K562 (cell line): ENCODE data around the gene HSPA2. TPM values are rescaled to one million over a fixed set of nuclear protein-coding genes. Genes with fewer than 3 reads are reported as not detected.

ENCODE experiments used
- ATAC-seq: fragments of 200-7000 bp; cut with Tn5 transposase; 3 replicates; pipeline ENCODE4 v1.9.1; 2020; ENCODE audit warnings: moderate library complexity
- BruUV-seq: library from RNA; stranded (reverse); fragments of 400-500 nt; replicated peaks from 2 replicates; lab custom pipeline; 2021; lab: Mats Ljungman, UMichigan
- CTCF ChIA-PET: fragments of 300-600 bp; formaldehyde crosslinking; extraction: SDS; loops from one replicate; lab custom pipeline; 2021; ENCODE audit warnings: low intra/inter-chr PET ratio; lab: Yijun Ruan, JAX
- POLR2A ChIA-PET: fragments of 300-600, 350-650 bp; sonication (Branson Sonifier 250); formaldehyde crosslinking; extraction: SDS; loops from one replicate; lab custom pipeline; 2021; ENCODE audit warnings: antibody characterized with exemption, inconsistent platforms; lab: Yijun Ruan, JAX
- DNase-seq, 4 experiments: peaks; one replicate each; pipeline versions ENCODE4 v3.0.0 to v3.0.0-alpha.2; 2011 to 2018; ENCODE audit warnings: low spot score in 3 of 4, mixed read lengths in 3 of 4; ENCODE audit errors: extremely low read depth in 1 of 4
- FAIRE-seq: peaks from 2 replicates; lab custom pipeline; 2011; peaks lifted over from hg19 to GRCh38; lab: Jason Lieb, UNC
- H2AFZ ChIP-seq: 2 replicates; pipeline ENCODE4 v1.6.0; 2011; ENCODE audit warnings: low read depth, low read length, control low read depth, inconsistent platforms
- H3K27ac ChIP-seq: fragments of 200-600 bp; 3 replicates; pipeline ENCODE4 v1.8.0; 2011; ENCODE audit warnings: low read depth, mild to moderate bottlenecking, control low read depth, inconsistent platforms, low read length, moderate library complexity, mixed read lengths; ENCODE audit errors: extremely low read depth
- H3K27me3 ChIP-seq, 2 experiments: fragments of 300-600 bp in 1 of 2; 2 replicates in 1 of 2; 3 replicates in 1 of 2; pipeline versions ENCODE4 v1.6.0 to v1.8.0; 2011; ENCODE audit warnings: inconsistent platforms in 2 of 2, low read length in 2 of 2, mild to moderate bottlenecking in 1 of 2, mixed read lengths in 1 of 2, moderate library complexity in 1 of 2; ENCODE audit not compliant: control insufficient read depth in 2 of 2, insufficient read depth in 2 of 2
- H3K36me3 ChIP-seq: fragments of 300-600 bp; 3 replicates; pipeline ENCODE4 v1.8.0; 2011; ENCODE audit warnings: mild to moderate bottlenecking, low read length, inconsistent platforms; ENCODE audit not compliant: control insufficient read depth, insufficient read depth
- H3K4me1 ChIP-seq, 2 experiments: fragments of 200-600 bp in 1 of 2; replicated peaks in 1 of 2; 2 replicates in 1 of 2; 3 replicates in 1 of 2; pipeline versions ENCODE4 v1.5.1 to v1.8.0; 2011; ENCODE audit warnings: inconsistent platforms in 2 of 2, low read length in 2 of 2, mild to moderate bottlenecking in 1 of 2, mixed read lengths in 1 of 2, moderate library complexity in 1 of 2; ENCODE audit not compliant: control insufficient read depth in 2 of 2, insufficient read depth in 2 of 2
- H3K4me2 ChIP-seq: 2 replicates; pipeline ENCODE4 v1.6.1; 2011; ENCODE audit warnings: low read length, control low read depth, inconsistent platforms, mixed read lengths; ENCODE audit not compliant: insufficient read depth
- H3K4me3 ChIP-seq: fragments of 200-600 bp; sonication (generic), shearing (Covaris generic); 2 replicates; pipeline ENCODE4 v1.5.1; 2016; ENCODE audit warnings: control low read depth, inconsistent platforms
- H3K79me2 ChIP-seq: fragments of 200-600 bp; 3 replicates; pipeline ENCODE4 v1.8.0; 2011; ENCODE audit warnings: low read length, inconsistent platforms; ENCODE audit not compliant: control insufficient read depth, insufficient read depth
- H3K9ac ChIP-seq, 2 experiments: 2 replicates each; pipeline versions ENCODE4 v1.6.0 to v1.6.1; 2011; ENCODE audit warnings: low read depth in 2 of 2, low read length in 2 of 2, control low read depth in 1 of 2, inconsistent platforms in 1 of 2, mild to moderate bottlenecking in 1 of 2, mixed read lengths in 1 of 2; ENCODE audit not compliant: insufficient read depth in 1 of 2
- H3K9me1 ChIP-seq: one replicate; pipeline ENCODE4 v1.6.0; 2011; ENCODE audit warnings: inconsistent platforms, mild to moderate bottlenecking, low read length, moderate library complexity; ENCODE audit not compliant: control insufficient read depth, insufficient read depth
- H3K9me3 ChIP-seq: replicated peaks from 2 replicates; pipeline ENCODE4 v1.5.1; 2011; ENCODE audit warnings: low read depth, low read length, inconsistent platforms; ENCODE audit not compliant: control insufficient read depth, insufficient read depth
- H4K20me1 ChIP-seq: replicated peaks from 2 replicates; pipeline ENCODE4 v1.6.1; 2011; ENCODE audit warnings: low read length, inconsistent platforms, mixed read lengths; ENCODE audit not compliant: control insufficient read depth, insufficient read depth
- EP300 ChIP-seq: IDR thresholded peaks from 2 replicates; pipeline ENCODE4 v1.6.1; 2012; ENCODE audit warnings: low read length, improper control_type of control experiment
- ETS2 ChIP-seq: IDR thresholded peaks from 2 replicates; pipeline ENCODE4 v1.6.1; 2016; ENCODE audit warnings: borderline replicate concordance, missing genetic modification characterization, mild to moderate bottlenecking, moderate library complexity, missing compliant biosample characterization; ENCODE audit not compliant: poor library complexity, severe bottlenecking
- HMG20A ChIP-seq: fragments of 450-650 bp; formaldehyde crosslinking; conservative IDR thresholded peaks from 2 replicates; pipeline ENCODE4 v1.4.0; 2020; ENCODE audit warnings: mild to moderate bottlenecking, mixed read lengths
- NFRKB ChIP-seq: fragments of 450-650 bp; IDR thresholded peaks from 2 replicates; pipeline ENCODE4 v1.6.1; 2016; ENCODE audit warnings: low read depth
- PHTF2 ChIP-seq: fragments of 250-450 bp; sonication (Bioruptor Pico); IDR thresholded peaks from 2 replicates; pipeline ENCODE4 v1.5.0; 2021; ENCODE audit warnings: mild to moderate bottlenecking
- RNF2 ChIP-seq: sonication (generic); IDR thresholded peaks from 2 replicates; pipeline ENCODE4 v1.6.1; 2016
- SIRT6 ChIP-seq: IDR thresholded peaks from one replicate; pipeline ENCODE4 v1.6.1; 2012; ENCODE audit warnings: low read depth, mild to moderate bottlenecking, control low read depth, inconsistent platforms, low read length, moderate library complexity
- TAF15 ChIP-seq: fragments of 200-400 bp; formaldehyde crosslinking; IDR thresholded peaks from 2 replicates; pipeline ENCODE4 v1.6.1; 2017; ENCODE audit warnings: mild to moderate bottlenecking, low read depth, low read length, moderate library complexity
- TOE1 ChIP-seq, 2 experiments: fragments of 450-650 bp in 1 of 2; sonication (generic) in 1 of 2; formaldehyde crosslinking in 1 of 2; IDR thresholded peaks; 2 replicates each; pipeline versions ENCODE4 v1.7.1 to v1.8.0; 2016 to 2022; ENCODE audit warnings: borderline replicate concordance in 2 of 2, mild to moderate bottlenecking in 2 of 2, antibody characterized with exemption in 1 of 2, inconsistent platforms in 1 of 2, low read depth in 1 of 2, missing genetic modification reagents in 1 of 2, moderate library complexity in 1 of 2
- TRIM24 ChIP-seq, 2 experiments: fragments of 450-650 bp; IDR thresholded peaks; 2 replicates each; pipeline ENCODE4 v1.6.1; 2016
- WGBS: fragments of 100-300 bp; shearing (Covaris generic); methylation state at CpG from one replicate; pipeline ENCODE4 v1.1.6; 2016; ENCODE audit warnings: low coverage, mixed read lengths; ENCODE audit not compliant: insufficient coverage; ENCODE audit errors: missing lambda C conversion rate; 5-methylcytosine and 5-hydroxymethylcytosine counted together
- in situ Hi-C: fragments of 300-500 bp; cut with MboI; formaldehyde crosslinking; loops from 4 replicates; pipeline ENCODE4 v1.15.0; 2018; ENCODE audit warnings: inconsistent platforms, mixed read lengths
- intact Hi-C: fragments of 100-400 bp; cut with micrococcal nuclease; formaldehyde crosslinking; loops from 2 replicates; pipeline ENCODE4 v1.14.2; 2022
- polyA plus RNA-seq, 8 experiments: library from polyadenylated mRNA; depleted of rRNA in 4 of 8; stranded (reverse) in 5 of 8; unstranded in 3 of 8; fragments of >200 nt; fragmentation: Nextera tagmentation in 2 of 8; fragmentation: Illumina TruSeq in 1 of 8; extraction: Ambion mirVana in 2 of 8; extraction: Trizol in 1 of 8; gene quantifications; 2 replicates each; pipeline versions ENCODE4 v1.2.1 to v1.2.3, GENCODE V29; 2011 to 2014; ENCODE audit warnings: inconsistent platforms in 1 of 8, missing spikeins in 1 of 8
- total RNA-seq, 7 experiments: library from RNA; depleted of rRNA in 6 of 7; stranded (reverse); fragments of >200 nt in 6 of 7; fragmentation: Illumina TruSeq in 2 of 7; extraction: Trizol in 2 of 7; gene quantifications; 2 replicates each; pipeline versions ENCODE4 v1.2.1 to v1.2.3, GENCODE V29; 2011 to 2021; ENCODE audit warnings: low replicate concordance in 1 of 7
- TF ChIP-seq, protein P1 (sequence below): fragments of 450-650 bp; IDR thresholded peaks from 2 replicates; pipeline ENCODE4 v1.6.1; 2018; ENCODE audit warnings: mild to moderate bottlenecking, low read depth; ENCODE audit not compliant: partially characterized antibody
- TF ChIP-seq, protein P2 (sequence below): sonication (generic); formaldehyde crosslinking; IDR thresholded peaks from 2 replicates; pipeline ENCODE4 v1.8.0; 2023; ENCODE audit warnings: missing genetic modification reagents, mild to moderate bottlenecking, borderline replicate concordance

Gene HSPA2
- total and polyA plus RNA-seq, 9 of the 15 experiments (the other 6 are each of a cell fraction or from before 2014, with no cell fraction given) = not detected

DNA sequence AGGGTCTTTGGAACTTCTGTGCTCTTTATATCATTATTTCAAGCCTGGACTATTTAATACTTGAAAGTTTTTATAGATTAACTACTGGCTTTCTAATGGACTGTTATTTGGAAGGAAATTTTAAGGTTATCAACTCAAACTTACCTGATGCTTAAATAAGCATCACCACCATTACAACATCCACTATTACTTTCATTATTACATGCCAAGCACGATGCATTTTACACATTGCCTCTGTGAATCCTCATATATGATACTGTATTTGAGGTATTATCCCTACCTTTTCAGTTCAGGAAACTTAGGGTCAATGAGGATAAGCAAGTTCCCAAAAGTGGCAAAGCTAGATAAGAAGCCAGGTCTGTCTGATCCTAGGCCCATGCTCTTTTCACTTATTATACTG is 23.6 kb upstream of the HSPA2 start:
- H3K9me3 ChIP-seq = no peaks in the 10 kb centered on the region
- no peak overlapping the region for H3K27ac ChIP-seq
- DNase-seq (no peak), FAIRE-seq (no peak), ATAC-seq (no peak)
- intact Hi-C loops = no loop called here
- WGBS = 29% methylated on average over 1 of the region's 1 CpG
- H3K36me3 ChIP-seq = peaks cover 6% of the 10 kb centered on the region; the same call in 1 of the 3 replicates
- no TSS peak for BruUV-seq
- no peaks in the 10 kb centered on the region for H3K27me3 ChIP-seq
- H3K79me2 ChIP-seq = peaks cover 3% of the 10 kb centered on the region; the same call in 2 of the 3 replicates
- H3K4me1 ChIP-seq = peaks cover 0 to 3% of the 10 kb centered on the region in 2 experiments; a peak in 1 of 5 replicates
- no peaks in the 10 kb centered on the region for H4K20me1 ChIP-seq
- ChIA-PET POLR2A (interaction anchor here (0.7 kb wide), 1 partner anchor 9 kb away, joined by 3 read pairs; no protein-coding TSS in a partner anchor), CTCF (no interaction called here)
- no peak for TF ChIP-seq ETS2 (tag)
- no peak for TF ChIP-seq PHTF2
- TF ChIP-seq NFRKB = no peak
- no peak for TF ChIP-seq RNF2
- TF ChIP-seq, protein P1, sequence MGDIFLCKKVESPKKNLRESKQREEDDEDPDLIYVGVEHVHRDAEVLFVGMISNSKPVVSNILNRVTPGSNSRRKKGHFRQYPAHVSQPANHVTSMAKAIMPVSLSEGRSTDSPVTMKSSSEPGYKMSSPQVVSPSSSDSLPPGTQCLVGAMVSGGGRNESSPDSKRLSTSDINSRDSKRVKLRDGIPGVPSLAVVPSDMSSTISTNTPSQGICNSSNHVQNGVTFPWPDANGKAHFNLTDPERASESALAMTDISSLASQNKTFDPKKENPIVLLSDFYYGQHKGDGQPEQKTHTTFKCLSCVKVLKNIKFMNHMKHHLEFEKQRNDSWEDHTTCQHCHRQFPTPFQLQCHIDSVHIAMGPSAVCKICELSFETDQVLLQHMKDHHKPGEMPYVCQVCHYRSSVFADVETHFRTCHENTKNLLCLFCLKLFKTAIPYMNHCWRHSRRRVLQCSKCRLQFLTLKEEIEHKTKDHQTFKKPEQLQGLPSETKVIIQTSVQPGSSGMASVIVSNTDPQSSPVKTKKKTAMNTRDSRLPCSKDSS = no peak
- TF ChIP-seq HMG20A (CRISPR knock-in tag) = no peak
- TF ChIP-seq, protein P2, sequence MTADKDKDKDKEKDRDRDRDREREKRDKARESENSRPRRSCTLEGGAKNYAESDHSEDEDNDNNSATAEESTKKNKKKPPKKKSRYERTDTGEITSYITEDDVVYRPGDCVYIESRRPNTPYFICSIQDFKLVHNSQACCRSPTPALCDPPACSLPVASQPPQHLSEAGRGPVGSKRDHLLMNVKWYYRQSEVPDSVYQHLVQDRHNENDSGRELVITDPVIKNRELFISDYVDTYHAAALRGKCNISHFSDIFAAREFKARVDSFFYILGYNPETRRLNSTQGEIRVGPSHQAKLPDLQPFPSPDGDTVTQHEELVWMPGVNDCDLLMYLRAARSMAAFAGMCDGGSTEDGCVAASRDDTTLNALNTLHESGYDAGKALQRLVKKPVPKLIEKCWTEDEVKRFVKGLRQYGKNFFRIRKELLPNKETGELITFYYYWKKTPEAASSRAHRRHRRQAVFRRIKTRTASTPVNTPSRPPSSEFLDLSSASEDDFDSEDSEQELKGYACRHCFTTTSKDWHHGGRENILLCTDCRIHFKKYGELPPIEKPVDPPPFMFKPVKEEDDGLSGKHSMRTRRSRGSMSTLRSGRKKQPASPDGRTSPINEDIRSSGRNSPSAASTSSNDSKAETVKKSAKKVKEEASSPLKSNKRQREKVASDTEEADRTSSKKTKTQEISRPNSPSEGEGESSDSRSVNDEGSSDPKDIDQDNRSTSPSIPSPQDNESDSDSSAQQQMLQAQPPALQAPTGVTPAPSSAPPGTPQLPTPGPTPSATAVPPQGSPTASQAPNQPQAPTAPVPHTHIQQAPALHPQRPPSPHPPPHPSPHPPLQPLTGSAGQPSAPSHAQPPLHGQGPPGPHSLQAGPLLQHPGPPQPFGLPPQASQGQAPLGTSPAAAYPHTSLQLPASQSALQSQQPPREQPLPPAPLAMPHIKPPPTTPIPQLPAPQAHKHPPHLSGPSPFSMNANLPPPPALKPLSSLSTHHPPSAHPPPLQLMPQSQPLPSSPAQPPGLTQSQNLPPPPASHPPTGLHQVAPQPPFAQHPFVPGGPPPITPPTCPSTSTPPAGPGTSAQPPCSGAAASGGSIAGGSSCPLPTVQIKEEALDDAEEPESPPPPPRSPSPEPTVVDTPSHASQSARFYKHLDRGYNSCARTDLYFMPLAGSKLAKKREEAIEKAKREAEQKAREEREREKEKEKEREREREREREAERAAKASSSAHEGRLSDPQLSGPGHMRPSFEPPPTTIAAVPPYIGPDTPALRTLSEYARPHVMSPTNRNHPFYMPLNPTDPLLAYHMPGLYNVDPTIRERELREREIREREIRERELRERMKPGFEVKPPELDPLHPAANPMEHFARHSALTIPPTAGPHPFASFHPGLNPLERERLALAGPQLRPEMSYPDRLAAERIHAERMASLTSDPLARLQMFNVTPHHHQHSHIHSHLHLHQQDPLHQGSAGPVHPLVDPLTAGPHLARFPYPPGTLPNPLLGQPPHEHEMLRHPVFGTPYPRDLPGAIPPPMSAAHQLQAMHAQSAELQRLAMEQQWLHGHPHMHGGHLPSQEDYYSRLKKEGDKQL = no peak
- TF ChIP-seq SIRT6 = no peak
- no peak for TF ChIP-seq TAF15
- TF ChIP-seq TOE1 (IDR thresholded peaks at IDR 0.05; ENCODE audit: borderline replicate concordance) = no peak
- TF ChIP-seq TOE1 (CRISPR knock-in tag; IDR thresholded peaks at IDR 0.05; ENCODE audit: borderline replicate concordance, low read depth) = no peak
- TF ChIP-seq TRIM24 (IDR thresholded peaks at IDR 0.05) = no peak
- no peak for TF ChIP-seq EP300
- no peaks in the 10 kb centered on the region for H3K9me1 ChIP-seq
- no peak overlapping the region for H2AFZ ChIP-seq
- H3K9ac ChIP-seq = no peak overlapping the region
- in situ Hi-C loops = no loop called here
- H3K4me3 ChIP-seq = no peak overlapping the region
- no peak overlapping the region for H3K4me2 ChIP-seq
